ENCODE data around the gene DPP10. TPM values are rescaled to one million over a fixed set of nuclear protein-coding genes. Genes with fewer than 3 reads are reported as not detected.

The DPP10 gene
- total RNA-seq, 2 donors from 2014 or later: 3.1 to 11.2 TPM

- WGBS, 2 donors: 96 to 98% methylated on average over 2 of the region's 2 CpGs
- H3K27ac ChIP-seq: no peak overlapping the region
- no peak for TF ChIP-seq CTCF (IDR thresholded peaks at IDR 0.05)
- no peak for TF ChIP-seq POLR2A (IDR thresholded peaks at IDR 0.05)
- no peaks in the 10 kb centered on the region for H3K27me3 ChIP-seq
- H3K4me3 ChIP-seq: no peak overlapping the region
- no peak for ATAC-seq
- DNase-seq: no peak
- intact Hi-C loops (cut with DNase I): no loop called here
- no peaks in the 10 kb centered on the region for H3K9me3 ChIP-seq
- H3K36me3 ChIP-seq (replicated peaks in 1 of 2; ENCODE audit: insufficient read depth in 1 of 2, low read depth in 2 of 2): no peaks in the 10 kb centered on the region
- H3K4me1 ChIP-seq: peaks cover 30% of the 10 kb centered on the region
Measured at GRCh38 chr2:114545052-114545451, 102.6 kb downstream of the DPP10 start.

- no peaks in the 10 kb centered on the region for H3K36me3 ChIP-seq (replicated peaks in 1 of 2; ENCODE audit: insufficient read depth in 1 of 2, low read depth in 2 of 2)
- TF ChIP-seq CTCF (IDR thresholded peaks at IDR 0.05) (no peak), POLR2A (IDR thresholded peaks at IDR 0.05) (no peak)
- no peak for DNase-seq
- no peaks in the 10 kb centered on the region for H3K9me3 ChIP-seq
- no peak for ATAC-seq
- whole genome bisulfite sequencing, 2 donors: 45 to 48% methylated on average over 3 of the region's 3 CpGs
- intact Hi-C loops (cut with DNase I): no loop called here
- H3K27me3 ChIP-seq: peaks cover 0 to under 1% of the 10 kb centered on the region in 2 donors
- H3K4me1 ChIP-seq: peaks cover 30% of the 10 kb centered on the region
- no peak overlapping the region for H3K4me3 ChIP-seq
- H3K27ac ChIP-seq: no peak overlapping the region
Measured at GRCh38 chr2:114546531-114546930, 104.1 kb downstream of the DPP10 start.

GRCh38 chr2:114548151-114548550, 105.7 kb downstream of the DPP10 start:
- Histone ChIP-seq H3K9me3 (no peaks in the 10 kb centered on the region), H3K4me1 (peaks cover 23% of the 10 kb centered on the region), H3K36me3 (replicated peaks in 1 of 2; ENCODE audit: insufficient read depth in 1 of 2, low read depth in 2 of 2) (no peaks in the 10 kb centered on the region), H3K4me3 (no peak overlapping the region), H3K27me3 (peaks cover 0 to 4% of the 10 kb centered on the region in 2 donors), H3K27ac (no peak overlapping the region)
- intact Hi-C loops (cut with DNase I): no loop called here
- ATAC-seq (no peak), DNase-seq (no peak)
- WGBS, 2 donors: 86 to 88% methylated on average over 6 of the region's 6 CpGs
- TF ChIP-seq POLR2A (IDR thresholded peaks at IDR 0.05) (no peak), CTCF (IDR thresholded peaks at IDR 0.05) (no peak)

GRCh38 chr2:114550364-114550763, 107.9 kb downstream of the DPP10 start:
- peaks cover 11% of the 10 kb centered on the region for H3K4me1 ChIP-seq
- H3K27me3 ChIP-seq: peaks cover 0 to 4% of the 10 kb centered on the region in 2 donors
- DNase-seq (no peak), ATAC-seq (no peak)
- intact Hi-C loops (cut with DNase I): no loop called here
- no peak overlapping the region for H3K27ac ChIP-seq
- H3K4me3 ChIP-seq: no peak overlapping the region
- H3K36me3 ChIP-seq (replicated peaks in 1 of 2; ENCODE audit: insufficient read depth in 1 of 2, low read depth in 2 of 2): no peaks in the 10 kb centered on the region
- TF ChIP-seq POLR2A (IDR thresholded peaks at IDR 0.05): no peak
- TF ChIP-seq CTCF (IDR thresholded peaks at IDR 0.05): no peak
- no peaks in the 10 kb centered on the region for H3K9me3 ChIP-seq
- WGBS, 2 donors: 9 to 36% methylated on average over 2 of the region's 2 CpGs

All from body of pancreas (tissue), 4 donors.